ENCODE data around the gene GRM4.

GRM4 gene

DNA sequence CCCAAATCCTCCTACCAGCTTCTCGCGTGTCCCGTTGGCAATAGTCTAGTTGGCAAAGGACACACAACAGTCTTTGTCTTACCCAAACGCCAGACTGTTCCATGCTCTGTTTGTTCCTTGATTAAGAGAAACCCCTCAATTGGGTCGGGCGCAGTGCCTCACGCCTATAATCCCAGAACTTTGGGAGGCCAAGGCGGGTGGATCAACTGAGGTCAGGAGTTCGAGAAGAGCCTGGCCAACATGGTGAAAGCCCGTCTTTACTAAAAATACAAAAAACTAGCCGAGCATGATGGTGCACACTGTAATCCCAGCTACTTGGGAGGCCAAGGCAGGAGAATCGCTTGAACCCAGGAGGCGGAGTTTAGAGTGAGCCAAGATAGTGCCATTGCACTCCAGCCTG is 153.7 kb downstream of the GRM4 start:
- DNase-seq = no peak

DNA sequence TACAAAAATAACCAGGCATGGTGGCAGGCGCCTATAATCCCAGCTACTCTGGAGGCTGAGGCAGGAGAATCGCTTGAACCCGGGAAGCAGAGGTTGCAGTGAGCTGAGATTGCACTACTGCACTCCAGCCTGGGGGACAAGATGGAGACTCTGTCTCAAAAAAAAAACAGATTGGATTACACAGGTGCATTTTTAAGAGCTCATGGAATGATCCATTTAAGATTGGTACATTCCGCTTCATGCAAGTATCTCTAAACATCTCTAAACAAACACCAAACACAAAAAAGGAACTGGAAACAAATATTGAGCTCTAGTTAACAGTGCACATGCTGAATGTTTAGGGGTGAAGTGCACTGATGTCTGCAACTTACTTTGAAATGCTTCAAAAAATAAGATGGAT is 154.3 kb downstream of the GRM4 start:
- DNase-seq = no peak

DNA sequence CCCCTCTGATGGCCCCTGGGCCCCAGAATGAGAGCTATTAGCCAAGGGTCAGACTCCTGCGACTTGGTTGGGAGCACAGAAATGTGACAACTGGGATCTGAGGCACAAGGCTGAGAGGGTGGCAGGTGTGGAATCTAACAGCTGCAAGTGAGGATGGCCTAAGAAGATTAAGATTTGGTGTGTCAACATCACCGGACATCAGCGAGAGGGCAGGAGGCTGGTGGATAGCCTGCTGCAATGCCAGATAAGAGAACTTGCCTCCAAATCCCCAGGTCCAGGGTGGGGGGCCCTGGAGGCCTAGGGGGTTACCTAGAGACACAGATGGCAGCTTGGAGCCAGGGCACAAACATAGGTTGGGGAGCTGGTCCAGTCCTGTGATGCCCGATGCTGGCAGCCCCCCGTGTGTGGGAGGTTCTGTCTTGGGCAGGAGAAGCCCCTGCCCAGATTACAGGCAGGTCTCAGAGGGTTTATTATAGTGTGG is 155.8 kb downstream of the GRM4 start:
- no peak for DNase-seq

DNA sequence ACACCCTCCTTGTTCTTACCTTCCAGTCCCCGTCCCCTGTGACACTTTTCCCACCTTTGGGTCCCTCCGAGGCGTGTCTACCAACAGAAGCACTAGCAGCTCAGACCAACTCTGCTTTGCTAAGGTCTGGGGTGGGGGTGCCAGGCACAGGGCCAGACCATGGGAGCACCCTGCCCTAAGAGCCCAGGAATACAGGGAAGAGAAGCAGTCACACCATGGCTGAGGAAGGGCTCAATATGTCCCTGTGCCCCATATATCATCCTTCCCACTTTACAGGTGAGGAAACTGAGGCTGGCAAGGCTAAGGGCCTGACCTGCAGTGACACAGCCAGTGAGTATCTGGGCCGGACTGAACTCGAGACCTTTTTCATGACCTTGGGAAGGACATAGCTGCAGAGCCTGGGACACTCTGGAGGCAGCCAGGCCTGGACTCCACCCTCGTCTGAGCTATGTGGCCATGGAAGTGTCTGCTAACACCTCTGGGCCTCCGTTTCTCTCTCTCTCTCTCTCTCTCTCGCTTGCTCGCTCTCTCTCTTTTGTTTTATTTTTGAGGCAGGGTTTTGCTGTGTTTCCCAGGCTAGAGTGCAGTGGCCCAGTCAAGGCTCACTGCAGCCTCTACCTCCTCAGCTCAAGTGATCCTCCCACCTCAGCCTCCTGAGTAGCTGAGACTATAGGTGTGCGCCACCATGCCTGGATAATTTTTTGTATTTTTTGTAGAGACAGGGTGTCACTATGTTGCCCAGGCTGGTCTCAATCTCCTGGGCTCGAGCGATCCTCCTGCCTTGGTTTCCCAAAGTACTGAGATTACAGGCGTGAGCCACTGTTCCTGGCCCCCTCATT is 156.7 kb downstream of the GRM4 start:
- DNase-seq = no peak

DNA sequence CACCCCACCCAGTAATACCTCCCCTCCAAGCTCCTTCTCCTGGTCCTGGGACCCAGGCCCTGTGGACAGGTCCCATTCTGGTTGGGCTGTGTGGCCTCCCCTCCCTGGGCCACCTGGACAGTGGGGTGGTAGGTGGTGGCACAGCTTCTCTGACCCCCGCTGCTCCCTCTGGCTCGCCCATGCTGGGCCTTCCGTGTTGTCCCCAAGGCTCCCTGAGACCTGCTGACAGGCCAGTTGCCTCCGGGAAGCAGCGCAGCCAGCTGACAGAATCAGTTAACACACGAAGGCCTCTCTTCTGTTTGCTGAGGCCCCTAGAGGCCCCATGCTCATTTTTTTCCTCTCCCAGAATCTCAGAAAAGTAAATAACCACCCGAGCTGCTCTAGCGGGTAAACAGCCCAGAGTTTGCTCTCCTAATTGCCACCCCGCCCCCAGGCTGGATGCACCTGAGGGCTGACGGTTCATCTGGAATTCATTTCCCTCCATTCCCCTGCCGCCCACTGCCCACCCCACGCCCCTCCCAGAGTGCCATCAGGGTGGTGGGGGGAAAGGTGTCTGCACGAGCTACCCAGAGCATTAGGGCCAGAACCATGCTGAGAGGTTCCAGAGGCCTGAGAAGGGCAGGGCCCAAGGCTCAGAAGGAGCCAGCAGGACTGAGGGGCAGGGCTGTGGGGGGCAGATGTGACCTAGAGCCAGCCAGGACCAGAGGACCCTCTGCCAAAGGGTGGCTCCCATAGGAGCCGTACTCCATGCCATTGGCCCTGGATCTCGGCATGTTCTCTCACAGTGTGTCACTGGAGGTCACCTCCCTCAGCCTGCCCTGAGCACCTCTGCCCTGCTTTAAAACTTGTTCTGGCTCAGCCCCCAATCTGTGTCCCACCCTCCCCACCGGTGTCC is 157.5 kb downstream of the GRM4 start:
- DNase-seq = no peak

DNA sequence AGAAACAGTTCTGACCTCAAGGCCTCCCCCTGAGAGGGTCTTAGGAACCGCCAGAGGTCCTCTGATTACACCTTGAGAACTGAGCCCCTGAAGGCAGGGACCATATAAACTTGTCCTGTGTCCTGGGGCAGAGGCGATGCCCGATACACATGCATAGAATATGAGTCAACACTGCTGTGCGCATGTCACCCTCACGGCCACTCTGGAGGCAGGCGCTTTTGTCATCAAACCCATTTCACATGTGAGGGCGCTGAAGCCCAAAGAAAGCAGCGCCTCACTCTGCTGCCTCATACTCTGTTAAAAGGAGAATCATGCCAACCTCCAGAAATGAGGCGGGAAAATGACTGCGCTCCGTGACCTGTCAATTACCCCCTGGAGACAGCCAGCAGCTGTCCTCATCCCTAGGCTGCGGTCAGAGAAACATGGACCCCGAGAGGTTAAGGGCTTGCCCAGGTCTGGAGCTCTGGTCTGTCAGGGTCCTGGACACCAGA is 158.3 kb downstream of the GRM4 start:
- DNase-seq = no peak

DNA sequence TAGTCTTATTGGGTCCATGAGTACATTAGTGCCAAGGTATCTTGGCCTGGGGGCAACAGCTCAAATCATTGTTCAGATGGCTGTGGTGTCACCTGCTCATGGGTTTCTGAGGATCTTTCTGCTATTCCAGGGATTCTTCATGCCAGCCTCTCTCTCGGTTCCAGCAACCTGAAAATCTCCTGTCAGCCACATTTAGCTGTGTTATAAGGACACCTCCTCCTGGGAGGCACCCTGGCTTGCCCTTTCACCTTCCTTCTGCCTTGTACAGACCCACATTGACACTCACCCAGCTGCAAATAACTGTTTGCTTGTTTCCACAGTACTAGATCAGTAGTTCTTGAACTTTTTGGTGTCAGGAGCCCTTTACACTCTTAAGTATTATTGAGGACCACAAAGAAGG is 159.9 kb downstream of the GRM4 start:
- DNase-seq = no peak

DNA sequence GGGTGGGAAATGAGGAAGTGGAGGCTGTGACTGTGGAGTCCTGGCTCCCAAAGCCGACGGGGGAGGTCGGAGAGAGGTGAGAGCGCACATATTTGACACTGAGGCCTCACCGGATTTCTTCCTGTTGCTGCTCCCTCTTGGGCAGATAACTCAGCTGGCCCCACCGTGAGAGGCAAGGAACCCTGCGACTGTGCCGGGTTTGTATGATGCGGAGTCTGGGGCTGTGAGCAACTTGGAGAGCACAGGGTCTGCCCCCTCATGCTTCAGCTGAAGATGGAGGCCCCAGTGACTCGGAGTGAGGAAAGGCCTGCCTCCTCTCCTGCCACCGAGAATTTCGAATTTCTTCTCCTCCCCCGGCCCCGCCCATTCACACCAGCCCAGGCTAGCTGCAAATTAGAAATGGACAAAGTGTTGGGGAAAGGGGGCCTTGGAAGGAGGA is 160.6 kb downstream of the GRM4 start:
- no peak for DNase-seq

DNA sequence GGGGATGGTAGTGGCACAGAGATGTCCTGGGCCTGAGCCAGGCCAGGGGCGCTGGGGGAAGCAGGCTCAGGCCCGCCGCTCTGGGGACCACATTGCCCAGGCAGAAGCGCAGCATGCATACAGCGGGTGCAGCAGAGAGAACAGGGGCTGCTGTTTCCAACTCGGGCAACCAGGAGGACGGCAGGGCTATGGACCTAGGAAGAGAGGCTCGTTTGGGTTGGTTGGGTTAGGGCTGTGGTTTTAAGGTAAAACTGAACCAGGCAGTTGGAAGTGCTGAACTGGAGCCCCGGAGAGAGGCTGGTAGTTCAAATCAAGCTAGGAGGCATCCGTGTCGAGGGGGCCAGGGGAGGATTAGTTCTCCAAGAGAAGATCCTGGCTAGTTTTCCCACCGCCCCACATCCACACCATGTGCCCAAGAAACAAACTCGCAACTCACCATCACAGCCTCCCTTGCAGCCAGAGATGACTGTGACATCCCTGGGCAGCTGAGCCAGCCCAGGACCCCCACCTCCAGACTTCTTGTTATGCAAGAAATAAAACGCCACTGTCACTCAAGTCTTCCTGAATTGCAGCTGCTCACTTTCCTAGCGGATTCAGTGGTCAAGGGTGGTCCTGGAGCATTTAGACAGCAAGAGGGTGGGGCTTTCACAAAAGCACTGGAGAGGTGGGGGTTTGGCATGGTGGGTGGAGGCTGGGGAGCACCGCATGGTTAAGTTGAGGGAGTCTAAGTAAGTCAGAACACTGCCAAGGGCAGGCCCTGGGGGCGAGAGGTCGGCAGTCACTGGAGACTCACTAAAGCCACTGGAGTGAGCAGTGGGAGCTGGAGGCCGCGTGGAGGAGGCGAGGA is 161.2 kb downstream of the GRM4 start:
- no peak for DNase-seq

DNA sequence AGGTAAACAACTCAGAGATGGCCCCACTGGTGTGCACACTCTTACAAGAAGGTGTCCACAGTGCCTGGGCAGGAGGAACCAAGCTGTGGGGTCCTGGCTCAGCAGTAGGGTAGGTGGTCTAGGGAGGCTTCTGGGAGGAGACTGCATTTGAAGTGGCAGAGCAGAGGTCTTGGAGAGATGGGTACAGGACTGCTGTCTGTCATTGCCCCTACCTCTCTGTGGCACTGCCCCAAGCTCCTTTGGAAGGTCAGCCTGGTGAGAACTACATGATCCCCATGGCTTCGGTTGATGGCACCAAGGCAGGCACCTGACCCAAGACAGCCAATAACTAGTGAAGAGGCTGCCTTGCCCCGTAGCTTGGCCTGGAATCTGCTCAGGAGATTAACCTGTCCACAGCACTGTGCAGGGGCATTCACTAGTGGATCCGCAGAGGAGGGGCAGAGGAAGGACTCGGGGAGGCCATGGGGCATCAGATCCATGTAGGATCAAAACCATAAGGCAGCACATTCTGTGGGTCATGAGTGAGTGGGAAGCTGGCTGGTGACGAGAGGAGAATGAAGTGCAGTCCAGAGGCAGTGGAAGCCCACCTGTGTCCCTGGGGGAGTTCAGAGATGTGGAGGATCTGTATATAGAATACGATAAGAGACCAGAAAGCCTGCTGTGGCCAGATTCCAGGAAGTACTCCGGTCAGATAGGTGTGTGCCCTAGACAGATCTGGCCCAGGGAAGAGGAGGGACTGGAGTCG is 162.0 kb downstream of the GRM4 start:
- DNase-seq = no peak

DNA sequence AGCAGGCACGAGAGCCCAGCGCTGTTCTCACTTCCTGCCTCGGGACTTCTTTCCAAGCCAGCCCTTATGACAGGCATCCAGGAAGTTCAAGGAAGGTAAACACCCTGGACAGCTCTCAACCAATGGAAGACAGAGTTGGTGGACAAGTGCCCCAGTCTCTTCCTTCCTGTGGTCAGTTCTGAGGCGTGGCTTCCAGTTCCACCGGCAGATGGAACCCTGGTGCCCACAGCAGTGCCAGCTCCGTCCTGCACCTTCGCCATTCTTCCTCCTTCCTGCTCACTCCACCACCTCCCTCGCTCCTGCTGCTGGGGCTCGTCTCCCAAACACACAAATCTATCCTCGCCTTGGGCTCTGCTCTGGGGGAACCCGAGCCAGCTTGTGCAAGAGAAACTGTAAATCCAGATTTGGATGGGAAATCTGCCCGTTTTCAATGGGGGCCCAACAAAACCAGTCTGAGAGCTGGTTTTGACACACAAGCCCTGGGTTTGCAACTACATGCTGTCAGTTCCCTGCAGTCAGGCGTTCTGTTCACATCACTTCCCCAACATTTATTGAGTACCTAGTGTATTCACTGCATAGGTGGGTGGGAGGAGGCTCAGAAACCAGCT is 162.7 kb downstream of the GRM4 start:
- DNase-seq = peak; percentile 35 to 42

DNA sequence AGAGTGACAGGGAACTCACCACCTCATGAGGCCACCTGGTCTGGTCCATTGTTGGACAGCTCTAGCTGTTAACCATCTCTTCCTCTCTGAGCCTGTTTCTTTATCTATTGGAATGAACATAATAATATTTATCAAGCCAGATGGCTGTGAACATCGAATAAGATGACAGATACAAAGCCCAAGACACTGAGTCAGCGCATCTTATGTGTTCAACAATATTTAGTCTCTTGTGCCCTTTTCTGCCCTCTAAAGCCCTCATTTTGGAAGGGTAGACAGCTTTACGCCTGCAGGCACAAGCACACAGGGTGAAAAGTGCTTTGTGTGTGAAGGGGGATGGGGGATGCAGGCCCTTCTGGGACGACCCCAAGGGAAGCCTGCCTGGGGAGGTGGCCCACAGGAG is 164.0 kb downstream of the GRM4 start:
- DNase-seq = no peak

DNA sequence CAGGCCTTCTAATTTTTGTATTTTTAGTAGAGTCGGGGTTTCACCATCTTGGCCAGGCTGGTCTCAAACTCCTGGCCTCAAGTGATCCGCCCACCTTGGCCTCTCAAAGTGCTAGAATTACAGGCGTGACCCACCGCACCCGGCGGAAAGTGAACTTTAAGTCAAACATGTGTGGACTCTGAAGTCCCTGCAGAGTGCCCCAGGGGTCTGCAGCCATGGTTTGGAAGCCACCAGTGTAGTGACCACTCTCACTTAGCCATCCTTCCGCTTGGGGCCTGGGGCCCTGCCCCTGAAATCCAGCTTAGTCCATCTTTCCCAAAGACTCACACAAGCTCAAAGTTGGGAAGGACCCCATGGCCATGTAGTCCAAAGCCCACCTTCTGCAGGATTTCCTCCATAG is 164.5 kb downstream of the GRM4 start:
- DNase-seq = no peak

DNA sequence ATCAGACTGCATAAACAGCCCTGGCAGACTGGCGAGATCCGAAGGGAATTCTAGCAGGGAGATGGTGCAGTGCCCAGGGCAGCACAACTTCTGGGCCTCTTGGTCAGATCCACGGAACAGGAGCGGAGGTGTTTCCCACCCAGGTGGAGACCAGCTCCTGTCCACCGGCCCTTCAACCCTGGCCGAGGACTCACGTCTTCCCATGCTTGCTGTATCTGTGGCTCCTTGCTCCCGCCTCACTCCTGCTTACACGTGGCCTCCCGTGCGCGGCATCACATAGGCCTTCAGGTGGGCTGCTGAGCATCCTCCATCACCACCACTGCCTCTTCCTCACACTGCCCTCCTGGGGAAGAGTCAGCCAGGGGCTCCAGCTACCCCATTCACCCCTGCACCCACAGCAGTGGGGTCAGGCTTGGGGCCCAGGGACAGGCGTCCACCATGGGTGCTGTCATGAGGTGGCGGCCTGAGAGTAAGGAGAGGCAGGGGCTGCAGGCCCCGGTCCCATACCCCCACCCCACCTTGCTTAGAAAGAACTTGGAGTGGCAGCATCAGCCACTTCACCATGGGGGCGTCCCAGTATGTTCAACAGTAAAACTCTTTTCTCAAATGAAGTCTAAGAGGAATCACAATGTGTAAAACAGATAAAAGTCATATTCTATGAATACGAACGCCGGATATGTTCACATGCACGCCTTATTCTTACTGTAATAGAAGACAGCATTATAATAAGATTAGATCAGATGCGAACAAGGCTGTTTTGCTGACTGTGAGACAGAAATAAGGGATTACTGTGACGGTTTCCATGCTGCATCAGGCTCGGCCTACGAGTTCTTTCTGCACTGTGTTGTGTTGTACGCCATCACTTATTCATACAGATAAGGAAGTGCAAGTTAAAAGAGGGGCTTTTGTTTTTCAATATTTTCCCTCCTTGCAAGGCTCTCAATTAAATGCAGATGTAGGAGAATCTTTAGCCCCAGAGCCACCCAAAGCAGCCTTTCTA is 165.4 kb downstream of the GRM4 start:
- DNase-seq = no peak

DNA sequence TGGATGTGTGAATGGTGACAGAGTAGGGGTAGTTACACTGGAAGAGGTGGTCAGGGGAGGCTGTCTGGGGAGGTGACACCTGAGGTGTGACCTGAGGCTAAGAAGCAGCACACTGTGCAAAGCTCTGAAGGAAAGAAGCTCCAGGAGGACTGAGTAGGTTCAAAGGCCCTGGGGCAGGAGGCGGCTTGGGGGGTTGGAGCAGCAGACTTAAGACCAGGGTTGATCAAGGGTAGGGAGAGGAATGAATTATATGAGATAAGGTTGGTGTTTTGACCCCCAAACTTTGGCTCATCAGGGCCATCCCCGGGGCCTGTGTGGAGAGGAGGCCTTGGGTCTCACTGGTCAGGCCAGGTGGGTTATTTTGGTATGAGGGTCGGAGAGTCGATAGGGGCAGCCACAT is 166.1 kb downstream of the GRM4 start:
- no peak for DNase-seq

DNA sequence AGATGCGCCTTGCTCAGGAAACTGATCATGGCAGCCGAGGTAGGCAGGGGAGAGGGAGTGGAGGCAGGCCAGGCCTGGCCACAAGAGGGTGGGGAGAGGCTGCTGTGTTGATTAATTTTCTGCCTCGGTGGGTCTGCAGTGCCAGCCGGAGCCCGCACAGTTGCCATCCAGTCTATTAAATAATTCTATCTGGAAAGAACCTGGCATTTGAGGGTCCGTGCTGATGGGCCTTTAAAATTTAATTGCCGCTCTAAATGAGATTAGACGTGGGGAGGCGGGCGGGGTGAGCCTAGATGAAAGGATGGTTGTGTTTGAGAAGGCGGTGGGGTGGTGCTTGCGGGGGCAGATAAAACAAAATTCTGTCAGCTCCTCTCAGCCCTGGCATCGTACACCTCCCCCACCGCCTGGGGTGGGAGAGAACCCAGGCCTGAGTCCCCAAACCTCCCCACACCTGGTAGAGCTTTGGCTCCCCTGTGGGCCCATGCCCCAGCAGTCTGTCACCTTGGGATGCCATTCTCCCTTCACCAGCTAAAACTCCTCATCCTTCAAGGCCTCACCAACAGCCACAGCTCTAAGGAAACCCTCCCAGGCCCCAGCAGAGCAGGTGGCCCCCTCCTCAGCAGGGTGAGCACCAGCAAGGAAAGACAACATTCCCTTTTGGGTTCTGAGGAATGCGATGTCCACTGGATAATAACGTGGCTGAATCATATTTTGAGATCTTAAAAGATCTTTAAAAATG is 167.3 kb downstream of the GRM4 start:
- DNase-seq = no peak

DNA sequence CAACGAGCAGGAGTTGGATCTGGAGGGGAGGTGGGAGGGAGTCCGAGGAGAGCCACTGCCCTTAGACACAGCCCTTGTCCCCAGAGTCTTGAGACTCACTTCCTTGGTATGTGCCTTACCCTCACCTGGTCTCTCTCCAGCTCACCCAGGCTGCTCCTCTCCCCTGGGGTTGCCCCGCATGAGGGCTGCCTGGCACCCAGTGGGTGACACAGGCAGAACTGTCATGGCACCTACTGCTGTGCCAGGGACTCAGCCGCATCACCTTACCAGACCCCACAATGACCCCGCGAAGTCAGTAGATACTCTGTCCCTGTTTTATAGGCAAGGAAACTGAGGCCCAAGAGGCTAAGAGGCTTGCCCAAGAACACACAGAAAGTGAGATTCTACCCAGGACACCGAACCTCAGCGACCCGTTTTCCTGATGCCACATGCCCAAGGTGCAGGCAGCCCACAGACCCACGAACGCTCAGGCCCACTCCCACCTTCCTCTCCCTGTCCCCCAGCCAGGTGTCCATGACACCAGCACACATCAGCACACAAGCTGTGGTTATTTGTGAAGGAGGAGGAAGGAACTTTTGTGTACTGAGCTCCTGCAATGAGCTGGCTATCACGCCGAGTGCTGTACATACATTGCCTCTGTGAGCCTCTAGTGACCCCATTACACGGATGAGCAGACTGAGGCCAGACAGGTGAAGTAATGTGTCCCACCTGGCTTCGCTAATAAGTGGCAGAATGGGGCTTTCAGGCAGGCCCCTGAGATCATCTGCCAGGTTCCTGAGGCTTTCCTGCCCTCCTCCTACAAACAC is 168.1 kb downstream of the GRM4 start:
- DNase-seq = no peak

All from inflammatory macrophage (primary cell).